ENCODE data around the gene TCOF1.
"Not testable (repeated sequence)": the region's sequence is repeated elsewhere in the genome, so short reads cannot be mapped to it uniquely, and the experiment has no call there.

TCOF1 gene

GRCh38 chr5:150411245-150411979, 53.9 kb downstream of the TCOF1 start:
- Histone ChIP-seq H3K27ac (ENCODE audit: low read length) (no peak overlapping the region), H3K27me3 (ENCODE audit: control insufficient read depth, insufficient read depth, low read length) (no peaks in the 10 kb centered on the region), H3K36me3 (ENCODE audit: control insufficient read depth, insufficient read depth, low read length) (no peaks in the 10 kb centered on the region), H3K9me3 (ENCODE audit: control insufficient read depth, insufficient read depth, low read length) (no peaks in the 10 kb centered on the region), H3K4me1 (ENCODE audit: control insufficient read depth, insufficient read depth, low read length) (peaks cover 6% of the 10 kb centered on the region; the same call in 1 of the 2 replicates), H3K4me3 (ENCODE audit: low read length) (no peak overlapping the region)
- no peak for DNase-seq (ENCODE audit: low read depth, low spot score)
- no CpG with 5 or more reads among the region's 5 CpGs for WGBS (ENCODE audit: insufficient coverage, insufficient read length)

- Histone ChIP-seq H3K27me3 (ENCODE audit: control insufficient read depth, insufficient read depth, low read length) (no peaks in the 10 kb centered on the region), H3K4me3 (ENCODE audit: low read length) (peak within 1 kb of the TSS; percentile 23; the same call in 1 of the 2 replicates), H3K27ac (ENCODE audit: low read length) (no peak within 1 kb of the TSS), H3K9me3 (ENCODE audit: control insufficient read depth, insufficient read depth, low read length) (no peaks in the 10 kb centered on the region), H3K4me1 (ENCODE audit: control insufficient read depth, insufficient read depth, low read length) (peaks cover 3% of the 10 kb centered on the region; the same call in 1 of the 2 replicates), H3K36me3 (ENCODE audit: control insufficient read depth, insufficient read depth, low read length) (no peaks in the 10 kb centered on the region)
- DNase-seq (ENCODE audit: low read depth, low spot score): no peak
- no CpG with 5 or more reads among the region's 20 CpGs for WGBS (ENCODE audit: insufficient coverage, insufficient read length)
Measured at GRCh38 chr5:150412319-150413175, 55.0 kb downstream of the TCOF1 start, which contains the start of gene CD74. TSS of gene CD74 (minus strand) at chr5:150412910. CDS start at chr5:150412749, 161 bp downstream.

- no peak for DNase-seq (ENCODE audit: low read depth, low spot score)
- Histone ChIP-seq H3K36me3 (ENCODE audit: control insufficient read depth, insufficient read depth, low read length) (no peaks in the 10 kb centered on the region), H3K27me3 (ENCODE audit: control insufficient read depth, insufficient read depth, low read length) (no peaks in the 10 kb centered on the region), H3K9me3 (ENCODE audit: control insufficient read depth, insufficient read depth, low read length) (no peaks in the 10 kb centered on the region), H3K4me1 (ENCODE audit: control insufficient read depth, insufficient read depth, low read length) (peaks cover 2% of the 10 kb centered on the region; the same call in 1 of the 2 replicates), H3K4me3 (ENCODE audit: low read length) (no peak overlapping the region), H3K27ac (ENCODE audit: low read length) (no peak overlapping the region)
- WGBS (ENCODE audit: insufficient coverage, insufficient read length): no CpG with 5 or more reads among the region's 12 CpGs
Measured at GRCh38 chr5:150413176-150413901, 55.8 kb downstream of the TCOF1 start.

GRCh38 chr5:150413902-150414790, 56.6 kb downstream of the TCOF1 start:
- not testable (repeated sequence) for DNase-seq (ENCODE audit: low read depth, low spot score); H3K9me3 ChIP-seq (ENCODE audit: control insufficient read depth, insufficient read depth, low read length); H3K27ac ChIP-seq (ENCODE audit: low read length); H3K27me3 ChIP-seq (ENCODE audit: control insufficient read depth, insufficient read depth, low read length); H3K36me3 ChIP-seq (ENCODE audit: control insufficient read depth, insufficient read depth, low read length); H3K4me1 ChIP-seq (ENCODE audit: control insufficient read depth, insufficient read depth, low read length); H3K4me3 ChIP-seq (ENCODE audit: low read length)
- WGBS (ENCODE audit: insufficient coverage, insufficient read length): no CpG with 5 or more reads among the region's 16 CpGs

- no CpG with 5 or more reads among the region's 7 CpGs for WGBS (ENCODE audit: insufficient coverage, insufficient read length)
Measured at GRCh38 chr5:150419630-150420270, 62.3 kb downstream of the TCOF1 start.

GRCh38 chr5:150422075-150422474, 64.6 kb downstream of the TCOF1 start:
- no peak for DNase-seq (ENCODE audit: low read depth, low spot score)
- Histone ChIP-seq H3K27ac (ENCODE audit: low read length) (no peak overlapping the region), H3K4me1 (ENCODE audit: control insufficient read depth, insufficient read depth, low read length) (no peaks in the 10 kb centered on the region), H3K9me3 (ENCODE audit: control insufficient read depth, insufficient read depth, low read length) (no peaks in the 10 kb centered on the region), H3K27me3 (ENCODE audit: control insufficient read depth, insufficient read depth, low read length) (no peaks in the 10 kb centered on the region), H3K4me3 (ENCODE audit: low read length) (no peak overlapping the region), H3K36me3 (ENCODE audit: control insufficient read depth, insufficient read depth, low read length) (no peaks in the 10 kb centered on the region)
- WGBS (ENCODE audit: insufficient coverage, insufficient read length): no CpG with 5 or more reads among the region's 4 CpGs

More at GRCh38 chr5:150419630-150420270, 62.3 kb downstream of the TCOF1 start:
- Histone ChIP-seq H3K27ac (ENCODE audit: low read length) (no peak overlapping the region), H3K36me3 (ENCODE audit: control insufficient read depth, insufficient read depth, low read length) (no peaks in the 10 kb centered on the region), H3K9me3 (ENCODE audit: control insufficient read depth, insufficient read depth, low read length) (no peaks in the 10 kb centered on the region), H3K27me3 (ENCODE audit: control insufficient read depth, insufficient read depth, low read length) (no peaks in the 10 kb centered on the region), H3K4me1 (ENCODE audit: control insufficient read depth, insufficient read depth, low read length) (no peaks in the 10 kb centered on the region), H3K4me3 (ENCODE audit: low read length) (no peak overlapping the region)
- no peak for DNase-seq (ENCODE audit: low read depth, low spot score)

- H3K27ac ChIP-seq (ENCODE audit: low read length): no peak overlapping the region
- no peak overlapping the region for H3K4me3 ChIP-seq (ENCODE audit: low read length)
- no peak for DNase-seq (ENCODE audit: low read depth, low spot score)
- no peaks in the 10 kb centered on the region for H3K9me3 ChIP-seq (ENCODE audit: control insufficient read depth, insufficient read depth, low read length)
- H3K36me3 ChIP-seq (ENCODE audit: control insufficient read depth, insufficient read depth, low read length): no peaks in the 10 kb centered on the region
- H3K4me1 ChIP-seq (ENCODE audit: control insufficient read depth, insufficient read depth, low read length): no peaks in the 10 kb centered on the region
- no CpG with 5 or more reads among the region's 3 CpGs for WGBS (ENCODE audit: insufficient coverage, insufficient read length)
- H3K27me3 ChIP-seq (ENCODE audit: control insufficient read depth, insufficient read depth, low read length): no peaks in the 10 kb centered on the region
Measured at GRCh38 chr5:150422758-150423157, 65.3 kb downstream of the TCOF1 start.

- H3K9me3 ChIP-seq (ENCODE audit: control insufficient read depth, insufficient read depth, low read length); H3K36me3 ChIP-seq (ENCODE audit: control insufficient read depth, insufficient read depth, low read length); H3K4me3 ChIP-seq (ENCODE audit: low read length); H3K4me1 ChIP-seq (ENCODE audit: control insufficient read depth, insufficient read depth, low read length); H3K27me3 ChIP-seq (ENCODE audit: control insufficient read depth, insufficient read depth, low read length); H3K27ac ChIP-seq (ENCODE audit: low read length); DNase-seq (ENCODE audit: low read depth, low spot score): not testable (repeated sequence)
- no CpG with 5 or more reads among the region's 9 CpGs for WGBS (ENCODE audit: insufficient coverage, insufficient read length)
Measured at GRCh38 chr5:150426165-150426564, 68.7 kb downstream of the TCOF1 start.

GRCh38 chr5:150428106-150428876, 70.8 kb downstream of the TCOF1 start:
- H3K4me3 ChIP-seq (ENCODE audit: low read length): no peak overlapping the region
- no peaks in the 10 kb centered on the region for H3K27me3 ChIP-seq (ENCODE audit: control insufficient read depth, insufficient read depth, low read length)
- H3K36me3 ChIP-seq (ENCODE audit: control insufficient read depth, insufficient read depth, low read length): no peaks in the 10 kb centered on the region
- no CpG with 5 or more reads among the region's 18 CpGs for WGBS (ENCODE audit: insufficient coverage, insufficient read length)
- H3K27ac ChIP-seq (ENCODE audit: low read length): no peak overlapping the region
- no peaks in the 10 kb centered on the region for H3K9me3 ChIP-seq (ENCODE audit: control insufficient read depth, insufficient read depth, low read length)
- H3K4me1 ChIP-seq (ENCODE audit: control insufficient read depth, insufficient read depth, low read length): no peaks in the 10 kb centered on the region
- no peak for DNase-seq (ENCODE audit: low read depth, low spot score)
